H54 (cell line): Measurements from ENCODE around the gene TESPA1.
A peak's percentile ranks its signal among the peaks of the same experiment; 100 is the strongest.

Source experiments
- DNase-seq: peaks from one replicate; pipeline ENCODE4 v3.0.0; 2011; ENCODE audit warnings: low spot score, mixed read lengths; ENCODE audit not compliant: insufficient read length
- FAIRE-seq: peaks from 3 replicates; lab custom pipeline; 2011; peaks lifted over from hg19 to GRCh38; lab: Jason Lieb, UNC
- POLR2A ChIP-seq: IDR thresholded peaks from 2 replicates; pipeline ENCODE4 v1.6.1; 2011; ENCODE audit warnings: low read depth, mild to moderate bottlenecking, low read length

Gene TESPA1

DNA sequence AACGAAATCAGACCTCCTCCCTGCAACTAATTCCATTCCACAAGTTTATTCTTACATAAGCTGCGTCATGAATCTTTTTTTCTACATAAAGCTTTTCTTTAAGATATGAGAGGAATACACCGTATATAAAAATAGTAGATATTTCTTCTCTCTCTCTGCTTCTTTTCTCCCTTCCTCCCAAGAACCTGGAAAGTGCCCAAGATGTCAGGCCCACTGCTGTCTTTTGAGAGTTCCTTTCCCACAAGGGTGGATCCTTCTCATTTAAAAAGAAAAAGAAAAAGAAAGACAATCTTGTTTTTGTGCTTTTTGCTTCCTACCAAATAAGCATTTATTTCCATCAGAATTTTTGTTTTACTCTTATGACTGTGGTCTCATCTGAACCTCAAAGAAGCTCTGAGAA lies 11.0 kb downstream of the TESPA1 start:
- FAIRE-seq: no peak
- TF ChIP-seq POLR2A: no peak
- no peak for DNase-seq

DNA sequence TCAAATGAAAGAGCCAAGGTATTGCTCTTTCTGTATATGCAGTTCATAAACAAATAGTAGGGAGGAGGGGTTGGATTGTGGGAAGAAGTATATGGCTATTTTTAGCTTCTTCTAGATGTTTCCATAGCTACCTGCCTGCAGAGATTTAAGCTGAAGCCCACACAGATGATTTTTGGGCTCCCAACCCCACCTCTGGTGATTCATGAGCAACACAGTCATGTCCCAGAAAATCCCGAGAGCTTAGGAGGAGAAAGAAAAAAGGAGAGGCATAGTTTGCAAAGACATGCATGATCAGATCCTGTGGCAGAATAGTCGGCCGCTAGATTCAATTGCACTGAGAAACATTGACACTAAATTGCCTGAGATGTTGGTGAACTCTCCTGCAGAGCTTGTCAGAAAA lies 13.8 kb downstream of the TESPA1 start:
- FAIRE-seq: no peak
- no peak for DNase-seq

GRCh38 chr12:54968181-54968730 lies 16.3 kb downstream of the TESPA1 start:
- TF ChIP-seq POLR2A: no peak
- no peak for FAIRE-seq
- no peak for DNase-seq

More for the DNA sequence above, 13.8 kb downstream of the TESPA1 start:
- TF ChIP-seq POLR2A: no peak

DNA sequence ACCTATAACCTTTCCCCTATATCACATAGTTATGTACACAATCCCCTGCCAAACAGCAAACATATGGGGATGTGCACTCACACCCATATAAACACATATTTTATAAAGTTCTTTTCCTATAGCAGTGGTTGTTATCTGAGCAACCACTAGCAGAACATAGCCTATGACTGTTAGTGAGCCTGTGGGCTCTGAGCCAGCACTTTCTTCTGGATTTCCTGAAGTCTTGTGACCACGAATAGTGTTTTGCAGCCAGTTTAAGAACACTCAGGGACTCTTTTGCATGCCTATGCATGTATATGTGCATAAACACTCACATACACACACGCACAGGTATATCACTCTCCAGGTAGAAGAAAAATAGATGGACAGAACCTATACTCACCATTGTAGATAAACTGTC lies 17.1 kb downstream of the TESPA1 start:
- FAIRE-seq: no peak
- no peak for DNase-seq
- no peak for TF ChIP-seq POLR2A

GRCh38 chr12:54961190-54961589 lies 23.4 kb downstream of the TESPA1 start:
- DNase-seq: no peak
- no peak for TF ChIP-seq POLR2A
- no peak for FAIRE-seq

DNA sequence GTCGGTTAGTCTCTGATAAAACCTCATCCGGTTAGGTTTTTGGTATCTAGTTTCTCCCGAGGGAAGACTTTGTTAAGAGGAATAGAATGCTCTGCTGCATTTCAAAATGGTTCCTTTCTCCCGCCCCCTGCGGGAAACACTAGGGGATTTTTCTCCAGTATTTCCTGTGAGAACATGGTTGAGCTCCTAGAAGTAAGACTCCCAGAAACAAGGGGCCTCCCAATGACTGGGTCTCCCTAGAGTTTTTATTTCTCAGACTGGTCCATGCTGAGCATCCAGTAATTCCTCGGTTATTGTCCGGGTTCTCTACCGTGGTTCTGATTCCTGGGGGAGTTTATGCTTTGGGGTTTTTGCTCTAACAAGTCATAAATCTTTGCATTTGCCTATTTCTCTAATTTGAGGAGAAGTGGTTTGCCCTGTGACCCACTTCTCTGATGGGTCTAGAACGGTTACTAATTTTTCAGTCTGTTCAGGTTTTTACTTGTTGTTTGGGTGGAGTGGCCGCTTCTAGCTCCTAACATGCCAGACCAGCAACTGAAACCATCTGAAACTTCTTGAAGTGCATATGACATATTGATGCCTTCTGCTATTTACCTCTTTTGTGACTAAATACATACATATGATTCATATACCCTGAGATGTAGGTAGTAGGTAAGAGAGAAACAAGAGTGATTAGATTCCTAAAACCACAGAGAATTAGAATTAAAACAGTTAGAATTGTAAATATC lies 25.1 kb downstream of the TESPA1 start:
- FAIRE-seq (no peak), DNase-seq (no peak)
- TF ChIP-seq POLR2A: no peak

DNA sequence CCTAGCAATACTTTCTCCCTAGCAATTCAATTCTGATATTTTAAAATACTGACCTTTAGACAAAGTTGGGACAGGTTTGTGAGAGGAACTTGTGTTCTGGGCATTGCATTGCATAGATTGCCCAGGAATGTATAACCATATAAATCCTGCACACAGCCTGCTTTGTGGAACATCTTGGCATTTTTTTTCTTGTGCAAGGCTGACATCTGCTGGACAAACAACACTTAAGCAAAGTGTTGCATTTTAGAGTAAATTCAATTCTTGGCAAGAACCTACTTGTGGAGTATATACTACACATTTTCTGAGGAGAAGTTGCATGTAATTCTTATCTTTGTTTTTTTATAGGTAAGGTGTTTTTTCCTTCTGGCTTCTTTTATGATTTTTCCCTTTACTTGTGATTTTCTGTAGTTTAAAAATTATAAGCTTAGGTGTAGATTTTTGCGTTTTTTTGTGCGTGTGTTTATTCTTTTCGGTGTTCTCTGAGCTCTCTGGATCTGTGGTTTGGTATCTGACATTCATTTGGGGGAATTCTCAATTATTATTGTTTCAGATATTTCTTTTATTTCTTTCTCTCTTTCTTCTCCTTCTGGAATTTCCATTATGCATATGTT lies 26.4 kb downstream of the TESPA1 start:
- TF ChIP-seq POLR2A: no peak
- FAIRE-seq (peak; percentile 84), DNase-seq (peak; percentile 13)

- no peak for TF ChIP-seq POLR2A
- no peak for FAIRE-seq
- DNase-seq: no peak
Observed at GRCh38 chr12:54956818-54957641, 27.5 kb downstream of the TESPA1 start.

GRCh38 chr12:54956322-54956721 lies 28.2 kb downstream of the TESPA1 start:
- FAIRE-seq (no peak), DNase-seq (no peak)
- no peak for TF ChIP-seq POLR2A

DNA sequence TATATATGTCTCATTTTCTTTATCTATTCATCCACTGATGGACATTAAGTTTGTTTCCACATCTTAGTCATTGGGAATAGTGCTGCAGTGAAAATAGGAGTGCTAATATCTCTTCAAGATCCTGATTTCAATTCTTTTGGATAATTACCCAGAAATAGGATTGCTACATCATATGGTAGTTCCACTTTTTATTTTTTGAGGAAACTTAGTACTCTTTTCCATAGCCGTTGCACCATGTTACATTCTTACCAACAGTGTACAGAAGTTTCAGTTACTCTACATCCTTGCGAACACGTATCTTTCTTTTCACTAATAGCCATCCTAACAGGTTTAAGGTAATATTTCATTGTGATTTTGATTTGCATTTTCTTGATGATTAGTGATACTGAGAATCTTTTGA lies 29.8 kb downstream of the TESPA1 start:
- DNase-seq: no peak
- TF ChIP-seq POLR2A: no peak
- FAIRE-seq: no peak

DNA sequence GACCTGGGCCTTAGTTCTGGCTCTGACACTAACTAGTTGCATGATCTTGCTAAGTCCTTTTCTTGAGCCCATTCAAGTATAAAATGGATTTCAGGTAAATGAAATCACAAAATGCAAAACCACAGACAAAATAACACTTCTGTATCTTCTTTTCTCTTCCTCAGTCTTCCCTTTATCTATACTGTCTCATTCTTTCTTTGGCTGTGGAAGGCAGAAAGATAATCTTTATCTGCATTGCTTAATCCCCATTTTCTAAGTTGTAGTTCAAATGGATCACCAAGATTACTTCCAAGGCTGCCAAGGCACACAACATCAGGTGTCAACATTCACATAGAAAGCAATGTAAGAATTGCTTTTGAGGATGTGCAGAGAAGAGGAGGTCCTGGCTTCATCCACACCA lies 30.3 kb downstream of the TESPA1 start:
- no peak for TF ChIP-seq POLR2A
- no peak for FAIRE-seq
- DNase-seq: no peak

GRCh38 chr12:54950071-54950727 lies 34.4 kb downstream of the TESPA1 start:
- FAIRE-seq: no peak
- DNase-seq: no peak
- TF ChIP-seq POLR2A: no peak

- TF ChIP-seq POLR2A: no peak
- DNase-seq (no peak), FAIRE-seq (no peak)
Observed at GRCh38 chr12:54949073-54949711, 35.4 kb downstream of the TESPA1 start.
